DND-41 (cell line): ENCODE data around the gene RUNX2.

Experiments used
- ATAC-seq: fragments of 200-7000 bp; cut with Tn5 transposase; 3 replicates; pipeline ENCODE4 v1.9.1; 2021; ENCODE audit warnings: low read depth; ENCODE audit not compliant: insufficient read depth
- DNase-seq: peaks from one replicate; pipeline ENCODE4 v3.0.0-alpha.2; 2020
- H2AFZ ChIP-seq: 2 replicates; pipeline ENCODE4 v1.6.0; 2012; ENCODE audit warnings: low read depth, low read length
- H3K27ac ChIP-seq: 2 replicates; pipeline ENCODE4 v1.5.1; 2012; ENCODE audit warnings: low read length, inconsistent platforms
- H3K27me3 ChIP-seq: fragments of 200-600 bp; sonication (generic); 2 replicates; pipeline ENCODE4 v1.6.0; 2012; ENCODE audit warnings: low read length, mild to moderate bottlenecking, inconsistent platforms; ENCODE audit not compliant: insufficient read depth, poor library complexity
- H3K36me3 ChIP-seq: 2 replicates; pipeline ENCODE4 v1.5.1; 2012; ENCODE audit warnings: low read length, inconsistent platforms; ENCODE audit not compliant: insufficient read depth
- H3K4me1 ChIP-seq: 2 replicates; pipeline ENCODE4 v1.5.1; 2012; ENCODE audit warnings: mild to moderate bottlenecking, low read length; ENCODE audit not compliant: insufficient read depth
- H3K4me2 ChIP-seq: 2 replicates; pipeline ENCODE4 v1.6.0; 2012; ENCODE audit warnings: mild to moderate bottlenecking, moderate library complexity, low read length, inconsistent platforms; ENCODE audit not compliant: insufficient read depth
- H3K4me3 ChIP-seq, 2 experiments: fragments of 200-600 bp in 1 of 2; shearing (Covaris generic) in 1 of 2; 2 replicates each; pipeline ENCODE4 v1.5.1; 2012 to 2016; ENCODE audit warnings: inconsistent platforms in 2 of 2, low read length in 2 of 2, mild to moderate bottlenecking in 2 of 2, low read depth in 1 of 2, moderate library complexity in 1 of 2
- H3K79me2 ChIP-seq: 2 replicates; pipeline ENCODE4 v1.6.0; 2012; ENCODE audit warnings: low read length, inconsistent platforms; ENCODE audit not compliant: insufficient read depth
- H3K9ac ChIP-seq: 2 replicates; pipeline ENCODE4 v1.6.0; 2012; ENCODE audit warnings: low read depth, mild to moderate bottlenecking, inconsistent platforms, low read length, moderate library complexity
- H3K9me3 ChIP-seq: 2 replicates; pipeline ENCODE4 v1.5.1; 2012; ENCODE audit warnings: low read length, moderate library complexity, mild to moderate bottlenecking, inconsistent platforms; ENCODE audit not compliant: insufficient read depth, severe bottlenecking
- H4K20me1 ChIP-seq: 2 replicates; pipeline ENCODE4 v1.6.0; 2012; ENCODE audit warnings: low read length; ENCODE audit not compliant: insufficient read depth
- CTCF ChIP-seq: IDR thresholded peaks from 2 replicates; pipeline ENCODE4 v1.5.1; 2012; ENCODE audit warnings: borderline replicate concordance, low read length, moderate library complexity, mild to moderate bottlenecking; ENCODE audit not compliant: poor library complexity, severe bottlenecking; ENCODE audit errors: extremely low read depth
- EZH2 ChIP-seq: IDR thresholded peaks from 3 replicates; pipeline ENCODE4 v1.6.1; 2012; ENCODE audit warnings: borderline replicate concordance, low read depth, mild to moderate bottlenecking, moderate library complexity, low read length, inconsistent platforms; ENCODE audit not compliant: severe bottlenecking

The RUNX2 gene

GRCh38 chr6:45438151-45438550, 110.0 kb downstream of the RUNX2 start:
- Histone ChIP-seq H3K9ac (peak overlapping the region; percentile 42; the same call in 1 of the 2 replicates), H4K20me1 (no peaks in the 10 kb centered on the region), H3K4me3 (no peak overlapping the region), H3K79me2 (peaks cover 18% of the 10 kb centered on the region), H3K27me3 (no peaks in the 10 kb centered on the region), H3K4me2 (no peak overlapping the region), H3K9me3 (no peaks in the 10 kb centered on the region), H3K36me3 (peaks cover 45% of the 10 kb centered on the region), H2AFZ (no peak overlapping the region), H3K4me1 (peaks cover 96% of the 10 kb centered on the region), H3K27ac (peak overlapping the region; percentile 87)
- no peak for TF ChIP-seq CTCF
- no peak for TF ChIP-seq EZH2
- ATAC-seq (no peak), DNase-seq (no peak)

DNA sequence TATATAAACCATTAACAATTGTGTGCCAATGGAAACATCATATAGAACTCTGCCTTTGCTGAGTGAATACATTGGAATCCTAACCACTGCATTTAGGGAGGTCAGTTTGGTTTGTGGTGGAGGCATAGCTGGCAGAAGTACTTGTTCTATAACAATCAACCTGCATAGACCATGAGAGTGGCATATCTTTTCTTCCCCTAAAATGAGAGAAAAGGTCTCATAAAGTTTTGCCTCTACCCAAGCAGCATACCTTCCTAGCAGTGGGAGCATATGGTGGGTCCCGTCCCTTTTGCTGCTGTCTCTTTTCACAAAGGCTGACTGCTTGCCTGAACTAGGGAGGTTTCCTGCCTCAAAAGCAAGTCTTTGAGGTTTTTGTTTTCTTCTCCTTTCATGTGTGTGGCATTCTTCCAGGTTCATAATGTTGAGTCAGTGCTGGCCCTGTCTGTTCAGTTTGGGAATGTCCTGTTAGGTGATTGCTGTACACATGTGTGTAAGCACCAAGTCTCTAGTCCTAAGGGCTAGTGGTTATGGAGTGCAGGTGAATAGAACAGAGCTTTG, 110.8 kb downstream of the RUNX2 start:
- H3K4me2 ChIP-seq, result peak overlapping the region; percentile 32; the same call in 1 of the 2 replicates
- H3K79me2 ChIP-seq, result peaks cover 18% of the 10 kb centered on the region
- peaks cover 51% of the 10 kb centered on the region for H3K36me3 ChIP-seq
- H3K9ac ChIP-seq, result peak overlapping the region; percentile 15; the same call in 1 of the 2 replicates
- no peak overlapping the region for H2AFZ ChIP-seq
- H3K27ac ChIP-seq, result peak overlapping the region; percentile 87
- DNase-seq, result peak; percentile 68
- H3K4me3 ChIP-seq, result no peak overlapping the region
- no peaks in the 10 kb centered on the region for H3K27me3 ChIP-seq
- no peaks in the 10 kb centered on the region for H3K9me3 ChIP-seq
- H3K4me1 ChIP-seq, result peaks cover 96% of the 10 kb centered on the region
- peak; percentile 77 for ATAC-seq
- TF ChIP-seq EZH2, result no peak
- peak; percentile 26 for TF ChIP-seq CTCF
- no peaks in the 10 kb centered on the region for H4K20me1 ChIP-seq

DNA sequence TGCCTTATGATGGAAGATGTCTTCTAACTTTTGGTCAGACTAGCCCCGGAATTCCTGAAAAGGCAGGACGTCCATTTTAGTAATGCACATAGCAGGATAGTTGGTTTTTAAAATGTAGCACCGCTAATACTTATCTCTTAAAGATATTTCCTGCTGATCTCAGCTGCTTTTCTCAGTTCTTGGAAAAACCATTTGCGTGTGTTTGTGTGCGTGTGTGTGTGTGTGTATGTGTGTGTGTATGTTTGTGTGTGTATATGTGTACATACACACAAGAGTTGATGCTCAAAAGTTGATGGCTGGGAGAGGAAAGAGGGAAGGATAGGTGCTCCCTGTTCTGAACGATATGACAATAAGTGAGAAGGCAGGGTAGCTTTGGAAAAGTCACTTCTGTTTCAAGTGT, 111.3 kb downstream of the RUNX2 start:
- H3K4me2 ChIP-seq, result peak overlapping the region; percentile 32; the same call in 1 of the 2 replicates
- DNase-seq (no peak), ATAC-seq (no peak)
- H4K20me1 ChIP-seq, result no peaks in the 10 kb centered on the region
- H3K9me3 ChIP-seq, result no peaks in the 10 kb centered on the region
- peak overlapping the region; percentile 15; the same call in 1 of the 2 replicates for H3K9ac ChIP-seq
- H3K4me1 ChIP-seq, result peaks cover 96% of the 10 kb centered on the region
- H3K36me3 ChIP-seq, result peaks cover 57% of the 10 kb centered on the region
- H3K27me3 ChIP-seq, result no peaks in the 10 kb centered on the region
- H3K79me2 ChIP-seq, result peaks cover 18% of the 10 kb centered on the region
- H2AFZ ChIP-seq, result no peak overlapping the region
- no peak overlapping the region for H3K4me3 ChIP-seq
- TF ChIP-seq EZH2 (no peak), CTCF (no peak)
- H3K27ac ChIP-seq, result peak overlapping the region; percentile 87
